NCI-H187 (cell line): ENCODE measurements around the gene IL1RAPL2.
"Not testable (repeated sequence)": the region's sequence is repeated elsewhere in the genome, so short reads cannot be mapped to it uniquely, and the experiment has no call there.

Experiments
- DNase-seq, 2 experiments: peaks; one replicate each; lab custom pipeline; 2025; lab: John Stamatoyannopoulos, UW

Gene IL1RAPL2

GRCh38 chrX:105018865-105019264 lies 452.9 kb downstream of the IL1RAPL2 start:
- no peak for DNase-seq

GRCh38 chrX:105028962-105029361 lies 463.0 kb downstream of the IL1RAPL2 start:
- DNase-seq = not testable (repeated sequence)

- no peak for DNase-seq
Measured at GRCh38 chrX:105038672-105039328, 472.8 kb downstream of the IL1RAPL2 start.

DNA sequence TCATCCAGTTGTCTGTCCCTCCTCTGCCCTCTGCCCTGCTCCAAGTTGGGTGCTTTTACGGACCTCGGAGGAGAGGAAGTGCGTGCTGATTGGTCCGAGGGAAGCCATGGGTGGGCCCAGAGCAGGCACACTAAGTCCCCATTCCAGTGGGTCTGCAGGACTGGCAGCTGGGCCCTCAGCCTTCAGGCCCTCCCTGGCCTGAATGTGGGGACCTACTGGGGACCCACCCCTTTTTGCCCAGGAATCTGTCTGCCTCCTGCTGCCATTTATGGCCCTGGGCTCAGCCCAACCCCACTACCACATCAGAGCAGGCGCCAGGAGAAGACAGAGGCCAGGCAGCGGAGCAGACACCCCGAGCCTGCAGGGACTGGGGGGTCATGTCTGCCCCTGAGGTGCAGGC lies 484.9 kb downstream of the IL1RAPL2 start:
- no peak for DNase-seq

- no peak for DNase-seq
Measured at GRCh38 chrX:105051364-105051763, 485.4 kb downstream of the IL1RAPL2 start.

DNA sequence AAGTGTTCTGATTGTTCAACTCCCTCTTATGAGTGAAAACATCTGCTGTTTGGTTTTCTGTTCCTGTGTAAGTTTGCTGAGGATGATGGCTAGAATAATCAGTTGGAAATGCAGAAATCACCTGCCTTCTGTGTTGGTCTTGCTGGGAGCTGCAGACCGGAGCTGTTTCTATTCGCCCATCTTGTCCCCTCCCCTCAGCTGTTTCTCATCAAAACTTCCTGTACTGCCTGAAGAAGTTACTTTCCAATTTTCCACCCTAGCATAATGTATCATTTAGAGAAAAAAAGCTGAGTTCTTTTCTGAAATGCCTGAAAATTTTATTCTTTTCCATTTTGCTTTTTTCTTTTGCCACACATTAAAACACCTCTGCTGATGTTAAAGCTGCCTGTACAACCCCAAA lies 486.9 kb downstream of the IL1RAPL2 start:
- DNase-seq = no peak

GRCh38 chrX:105063743-105064142 lies 497.7 kb downstream of the IL1RAPL2 start:
- no peak for DNase-seq

DNA sequence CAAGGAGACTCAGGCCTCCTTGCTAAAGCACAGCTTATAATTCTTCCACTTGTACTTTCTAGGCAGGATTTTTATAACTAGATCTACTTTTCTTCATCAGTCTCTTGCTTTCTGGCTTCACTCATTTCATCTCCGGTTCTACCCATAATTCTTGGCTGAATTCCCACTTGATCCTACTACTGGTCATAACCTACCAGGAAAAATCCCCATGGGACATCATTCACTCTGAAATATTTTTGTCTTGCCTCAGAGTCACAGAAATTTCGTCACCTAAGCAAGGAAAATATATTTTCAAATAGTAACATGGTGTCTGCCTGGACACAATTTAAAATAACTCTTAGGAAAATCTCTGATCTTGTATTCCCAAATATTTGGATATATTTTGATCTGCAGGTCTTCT lies 532.2 kb downstream of the IL1RAPL2 start:
- DNase-seq = no peak

DNA sequence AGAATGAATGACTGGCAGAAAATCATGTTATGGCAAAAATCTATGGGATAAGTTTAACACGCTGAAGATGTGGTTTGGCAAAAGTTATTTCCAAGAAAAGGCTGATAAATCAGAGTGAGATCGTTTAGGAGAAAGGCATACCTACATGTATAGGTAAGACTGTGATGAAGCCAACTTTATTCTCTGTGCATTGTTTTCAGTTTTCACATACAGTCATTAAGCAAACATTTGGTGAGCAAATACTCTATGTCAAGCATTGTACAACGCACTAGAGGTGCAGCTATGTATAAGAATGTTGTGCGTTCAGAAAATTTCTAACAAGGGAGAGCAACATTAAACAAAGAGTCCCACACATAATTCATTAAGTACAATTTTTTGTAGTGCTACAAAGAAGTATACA lies 532.8 kb downstream of the IL1RAPL2 start:
- DNase-seq = no peak

DNA sequence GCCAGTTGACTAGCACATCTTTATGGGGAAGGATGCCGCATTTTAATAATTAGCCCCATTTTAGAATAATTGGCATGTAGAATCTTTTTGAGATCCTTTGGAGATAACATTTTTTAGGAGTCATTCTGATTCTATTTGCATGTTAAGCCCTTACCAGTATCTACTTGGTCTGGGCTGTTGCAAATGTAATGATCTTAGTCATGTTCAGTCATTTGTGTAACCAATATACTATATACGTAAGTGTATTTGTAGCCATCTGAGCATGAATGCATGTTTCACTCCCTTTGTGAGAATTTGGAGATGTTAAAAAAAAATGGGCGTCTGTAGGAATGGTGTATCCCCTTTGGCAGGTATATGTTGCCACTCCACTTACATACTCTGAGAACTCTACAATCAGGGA lies 535.4 kb downstream of the IL1RAPL2 start:
- no peak for DNase-seq

DNA sequence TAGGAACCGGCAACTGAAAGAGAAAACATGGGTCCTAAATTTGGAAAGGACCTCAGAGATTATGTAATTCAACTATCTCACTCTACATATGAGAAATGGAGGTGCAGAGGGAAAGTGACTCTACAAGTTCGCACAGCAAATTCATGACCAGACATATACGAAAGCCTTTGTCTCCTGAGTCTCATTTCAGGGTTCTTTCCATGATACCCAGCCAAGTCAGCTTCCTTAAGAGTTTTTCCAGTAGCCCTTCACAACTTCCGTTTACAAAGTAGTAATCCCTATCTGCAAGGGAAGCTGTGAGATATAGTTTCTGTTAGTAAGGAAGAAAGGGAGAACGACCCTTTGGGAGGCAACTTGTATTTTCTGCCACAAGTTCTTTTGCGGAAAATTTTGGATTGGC lies 543.9 kb downstream of the IL1RAPL2 start:
- DNase-seq = no peak

DNA sequence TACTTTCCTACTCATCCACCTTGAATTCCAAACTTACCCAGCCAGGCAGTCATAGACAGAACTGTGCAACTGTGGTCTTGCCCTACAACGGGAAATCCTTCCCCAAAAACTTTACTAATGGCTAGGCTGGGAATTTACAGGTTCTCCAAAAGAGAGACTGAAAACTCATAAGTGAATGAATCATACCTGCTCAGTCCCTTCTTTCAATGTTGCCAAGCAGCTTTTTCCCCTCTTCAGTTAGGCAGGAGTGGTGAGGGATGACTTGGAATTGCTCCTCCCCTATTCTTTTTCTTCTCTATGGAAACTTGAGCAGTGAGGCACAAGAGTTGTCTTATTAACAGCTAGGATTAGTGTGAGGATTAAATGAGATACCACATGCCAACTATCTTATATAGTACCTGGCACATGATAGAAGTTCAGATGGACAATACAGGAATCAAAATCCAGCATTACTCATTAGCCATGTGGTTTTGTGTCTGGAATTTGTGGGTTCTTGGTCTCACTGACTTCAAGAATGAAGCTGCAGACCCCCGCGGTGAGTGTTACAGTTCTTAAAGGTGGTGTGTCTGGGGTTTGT lies 548.6 kb downstream of the IL1RAPL2 start:
- DNase-seq = no peak

DNA sequence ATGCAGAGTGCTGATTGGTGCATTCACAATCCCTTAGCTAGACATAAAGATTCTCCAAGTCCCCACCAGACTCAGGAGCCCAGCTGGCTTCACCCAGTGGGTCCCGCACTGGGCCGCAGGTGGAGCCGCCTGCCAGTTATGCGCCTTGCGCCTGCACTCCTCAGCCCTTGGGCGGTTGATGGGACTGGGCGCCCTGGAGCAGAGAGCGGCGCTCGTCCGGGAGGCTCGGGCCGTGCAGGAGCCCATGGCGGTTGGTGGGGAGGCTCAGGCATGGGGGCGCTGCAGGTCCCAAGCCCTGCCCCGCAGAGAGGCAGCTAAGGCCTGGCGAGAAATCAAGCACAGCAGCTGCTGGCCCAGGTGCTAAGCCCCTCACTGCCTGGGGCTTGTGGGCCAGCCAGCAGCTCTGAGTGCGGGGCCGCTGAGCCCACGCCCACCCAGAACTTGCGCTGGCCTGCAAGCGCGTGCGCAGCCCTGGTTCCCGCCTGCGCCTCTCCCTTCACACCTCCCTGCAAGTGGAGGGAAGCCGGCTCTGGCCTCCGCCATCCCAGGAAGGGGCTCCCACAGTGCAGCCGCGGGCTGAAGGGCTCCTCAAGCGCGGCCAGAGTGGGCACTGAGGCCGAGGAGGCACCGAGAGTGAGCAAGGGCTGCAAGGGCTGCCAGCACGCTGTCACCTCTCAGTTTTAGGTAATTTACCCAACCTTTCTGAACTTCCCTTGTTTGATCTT lies 549.8 kb downstream of the IL1RAPL2 start:
- not testable (repeated sequence) for DNase-seq

DNA sequence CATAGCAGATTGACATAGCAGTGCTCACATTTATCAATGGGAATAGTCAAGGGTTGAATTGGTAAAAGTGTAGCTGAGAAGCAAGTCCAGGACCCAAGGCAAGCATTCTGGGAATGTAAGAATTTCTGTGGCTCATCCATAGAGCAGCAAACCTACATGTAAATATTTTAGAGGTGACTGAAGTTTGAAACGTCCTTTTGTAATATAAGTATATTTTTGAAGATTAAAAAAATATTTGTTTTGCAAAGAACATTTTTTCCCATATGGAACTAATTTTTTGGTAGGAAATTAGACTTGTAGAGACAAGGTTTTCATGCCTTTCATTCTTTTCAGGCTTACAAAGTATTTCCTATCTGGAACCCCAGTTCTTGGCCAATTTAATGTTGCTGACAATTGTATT lies 550.5 kb downstream of the IL1RAPL2 start:
- no peak for DNase-seq

DNA sequence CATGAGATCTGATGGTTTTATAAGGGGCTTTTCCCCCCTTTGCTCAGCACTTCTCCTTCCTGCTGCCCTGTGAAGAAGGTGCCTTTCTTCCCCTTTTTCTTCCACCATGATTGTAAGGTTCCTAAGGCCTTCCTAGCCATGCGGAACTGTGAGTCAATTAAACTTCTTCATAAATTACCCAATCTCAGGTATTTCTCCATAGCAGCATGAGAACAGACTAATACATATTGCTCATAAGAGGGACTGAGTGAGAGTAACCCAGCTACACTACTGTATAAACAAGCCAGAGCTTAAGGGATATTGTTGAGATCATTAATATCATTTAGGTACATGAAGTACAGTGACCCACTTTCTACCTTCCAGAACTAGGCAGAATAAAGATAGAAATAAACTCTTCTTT lies 551.6 kb downstream of the IL1RAPL2 start:
- no peak for DNase-seq

DNA sequence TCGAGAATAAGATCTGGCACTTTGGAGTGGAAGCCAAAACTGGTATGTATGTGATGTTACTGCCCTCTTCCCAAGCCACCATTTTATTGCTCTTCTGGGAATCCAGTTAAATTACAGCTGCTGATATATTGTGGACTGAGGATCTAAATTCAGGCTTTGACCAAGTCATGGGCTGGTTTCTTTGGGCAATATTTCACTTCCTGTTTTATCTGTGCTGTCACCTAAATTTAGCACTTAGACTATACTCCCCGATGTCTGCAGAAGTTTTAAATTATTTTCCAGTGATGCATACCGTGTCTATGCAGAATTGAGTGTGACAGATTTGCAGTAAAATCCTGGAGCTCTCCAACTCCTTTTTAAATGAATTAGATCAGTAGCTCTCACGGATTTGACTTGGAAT lies 554.5 kb downstream of the IL1RAPL2 start:
- DNase-seq = no peak

DNA sequence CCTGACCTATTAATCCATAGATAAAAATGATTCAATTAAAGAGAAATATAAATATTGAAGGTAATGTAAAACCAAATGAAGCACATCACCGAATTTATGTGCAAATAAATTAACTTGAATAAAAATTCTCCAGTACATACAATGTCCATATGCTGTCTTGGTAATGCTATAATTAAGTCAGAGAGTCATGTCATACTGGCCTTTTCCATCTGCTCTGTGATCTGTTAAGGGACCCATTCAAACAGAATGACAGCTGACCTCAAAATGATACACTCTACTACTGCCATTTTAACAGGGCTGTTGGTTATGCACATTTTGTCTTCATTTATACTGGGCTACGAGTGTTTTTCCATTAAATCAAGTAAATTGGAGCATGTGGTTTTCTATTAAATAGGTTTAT lies 555.2 kb downstream of the IL1RAPL2 start:
- DNase-seq = no peak

- DNase-seq = no peak
Measured at GRCh38 chrX:105126201-105126600, 560.2 kb downstream of the IL1RAPL2 start.

- DNase-seq = no peak
Measured at GRCh38 chrX:105134273-105134672, 568.3 kb downstream of the IL1RAPL2 start.

DNA sequence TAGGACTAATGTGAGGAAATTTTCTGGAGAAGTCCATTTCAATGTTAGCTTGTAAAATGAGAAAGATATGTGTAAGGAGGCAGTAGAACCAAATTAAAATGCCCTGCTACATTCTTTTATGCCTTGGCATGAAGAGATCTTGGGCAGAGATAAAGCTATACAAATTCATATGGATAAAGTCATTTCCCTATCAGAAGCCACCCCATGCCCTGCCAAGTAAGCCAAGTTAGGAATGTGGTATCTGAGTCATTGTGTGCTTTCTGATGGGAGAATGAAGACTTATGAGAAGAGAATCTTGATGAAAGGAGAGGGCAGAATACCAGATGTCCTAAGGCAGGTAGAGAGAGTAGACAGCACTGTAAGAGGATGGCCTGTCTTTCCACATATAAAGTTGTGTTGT lies 570.8 kb downstream of the IL1RAPL2 start:
- DNase-seq = no peak

DNA sequence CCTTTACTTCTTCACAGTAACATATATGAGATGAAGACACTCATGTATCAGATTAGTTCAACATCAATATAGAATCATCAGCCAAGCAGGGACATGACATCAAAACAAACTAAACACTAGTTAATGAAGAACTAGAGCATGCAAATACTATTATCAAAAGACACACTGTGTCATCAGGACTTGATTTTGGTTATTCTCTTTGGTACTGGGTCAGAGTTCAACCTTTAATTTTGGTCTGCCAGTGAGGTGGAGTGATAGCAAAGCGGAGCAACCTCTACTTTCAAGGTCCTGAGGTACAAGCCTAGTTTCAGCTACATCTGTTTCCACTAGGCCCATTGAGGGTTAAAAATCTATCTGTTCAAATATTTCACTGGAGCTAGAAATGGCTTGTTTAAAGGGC lies 584.0 kb downstream of the IL1RAPL2 start:
- no peak for DNase-seq

GRCh38 chrX:105150557-105150956 lies 584.6 kb downstream of the IL1RAPL2 start:
- DNase-seq = no peak

DNA sequence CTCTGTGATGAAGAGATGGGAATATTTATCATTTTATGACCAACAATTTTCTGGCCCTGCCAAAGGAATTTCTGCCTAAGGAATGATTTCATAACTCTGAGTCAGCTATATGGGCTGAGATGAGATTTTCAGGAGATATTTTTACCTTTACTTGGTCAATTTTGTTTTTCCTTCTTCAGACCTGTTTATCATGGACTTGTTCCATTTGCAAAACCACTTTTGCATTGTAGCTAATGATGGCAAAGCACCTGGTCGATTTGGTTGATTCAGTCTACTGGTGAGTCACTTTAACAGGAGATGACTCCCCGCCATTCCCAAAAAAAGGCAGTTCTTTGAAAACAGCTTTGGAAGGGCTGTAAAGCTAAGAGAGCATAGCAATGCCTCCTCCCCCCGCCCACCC lies 601.2 kb downstream of the IL1RAPL2 start:
- no peak for DNase-seq

- no peak for DNase-seq
Measured at GRCh38 chrX:105168577-105168976, 602.6 kb downstream of the IL1RAPL2 start.
